K562 (cell line): ENCODE data around the gene SPRR2D. TPM values are rescaled to one million over a fixed set of nuclear protein-coding genes. Genes with fewer than 3 reads are reported as not detected.

Source experiments
- ETV1 ChIP-seq: fragments of 450-650 bp; conservative IDR thresholded peaks from 2 replicates; pipeline ENCODE4 v1.6.1; 2016; ENCODE audit warnings: missing genetic modification characterization, control low read depth, low read depth, missing compliant biosample characterization
- NFXL1 ChIP-seq: fragments of 450-650 bp; formaldehyde crosslinking; IDR thresholded peaks from 2 replicates; pipeline ENCODE4 v1.4.0; 2021; ENCODE audit warnings: mild to moderate bottlenecking
- NRF1 ChIP-seq, 2 experiments: fragments of 450-650 bp; IDR thresholded peaks in 1 of 2; conservative IDR thresholded peaks in 1 of 2; 2 replicates each; pipeline ENCODE4 v1.6.1; 2014; ENCODE audit warnings: mild to moderate bottlenecking in 2 of 2
- ZNF584 ChIP-seq: fragments of 200-800 bp; sonication (Bioruptor generic); IDR thresholded peaks from 2 replicates; pipeline ENCODE4 v1.6.1; 2016; ENCODE audit warnings: low read depth, mild to moderate bottlenecking, missing genetic modification characterization, missing compliant biosample characterization
- polyA plus RNA-seq, 8 experiments: library from polyadenylated mRNA; depleted of rRNA in 4 of 8; stranded (reverse) in 5 of 8; unstranded in 3 of 8; fragments of >200 nt; fragmentation: Nextera tagmentation in 2 of 8; fragmentation: Illumina TruSeq in 1 of 8; extraction: Ambion mirVana in 2 of 8; extraction: Trizol in 1 of 8; gene quantifications; 2 replicates each; pipeline versions ENCODE4 v1.2.1 to v1.2.3, GENCODE V29; 2011 to 2014; ENCODE audit warnings: inconsistent platforms in 1 of 8, missing spikeins in 1 of 8
- total RNA-seq, 7 experiments: library from RNA; depleted of rRNA in 6 of 7; stranded (reverse); fragments of >200 nt in 6 of 7; fragmentation: Illumina TruSeq in 2 of 7; extraction: Trizol in 2 of 7; gene quantifications; 2 replicates each; pipeline versions ENCODE4 v1.2.1 to v1.2.3, GENCODE V29; 2011 to 2021; ENCODE audit warnings: low replicate concordance in 1 of 7
- TF ChIP-seq, protein P1 (sequence below): fragments of 450-650 bp; formaldehyde crosslinking; IDR thresholded peaks from 2 replicates; pipeline ENCODE4 v1.4.0; 2022; ENCODE audit warnings: mild to moderate bottlenecking, moderate library complexity
- TF ChIP-seq, protein P2 (sequence below), 2 experiments: fragments of 450-650 bp in 1 of 2; sonication (generic) in 1 of 2; formaldehyde crosslinking in 1 of 2; IDR thresholded peaks in 1 of 2; conservative IDR thresholded peaks in 1 of 2; 2 replicates each; pipeline versions ENCODE4 v1.6.1 to v1.8.1; 2016 to 2023; ENCODE audit warnings: mild to moderate bottlenecking in 2 of 2, moderate library complexity in 2 of 2, inconsistent platforms in 1 of 2, missing genetic modification reagents in 1 of 2
- TF ChIP-seq, protein P3 (sequence below): fragments of 250-450 bp; sonication (Bioruptor Pico); IDR thresholded peaks from 2 replicates; pipeline ENCODE4 v1.4.0; 2020; ENCODE audit warnings: mild to moderate bottlenecking

Gene SPRR2D
- total and polyA plus RNA-seq, 9 of the 15 experiments (the other 6 are each of a cell fraction or from before 2014, with no cell fraction given) = 0.91 to 5.1 (median 3.2) TPM; not detected in 1

DNA sequence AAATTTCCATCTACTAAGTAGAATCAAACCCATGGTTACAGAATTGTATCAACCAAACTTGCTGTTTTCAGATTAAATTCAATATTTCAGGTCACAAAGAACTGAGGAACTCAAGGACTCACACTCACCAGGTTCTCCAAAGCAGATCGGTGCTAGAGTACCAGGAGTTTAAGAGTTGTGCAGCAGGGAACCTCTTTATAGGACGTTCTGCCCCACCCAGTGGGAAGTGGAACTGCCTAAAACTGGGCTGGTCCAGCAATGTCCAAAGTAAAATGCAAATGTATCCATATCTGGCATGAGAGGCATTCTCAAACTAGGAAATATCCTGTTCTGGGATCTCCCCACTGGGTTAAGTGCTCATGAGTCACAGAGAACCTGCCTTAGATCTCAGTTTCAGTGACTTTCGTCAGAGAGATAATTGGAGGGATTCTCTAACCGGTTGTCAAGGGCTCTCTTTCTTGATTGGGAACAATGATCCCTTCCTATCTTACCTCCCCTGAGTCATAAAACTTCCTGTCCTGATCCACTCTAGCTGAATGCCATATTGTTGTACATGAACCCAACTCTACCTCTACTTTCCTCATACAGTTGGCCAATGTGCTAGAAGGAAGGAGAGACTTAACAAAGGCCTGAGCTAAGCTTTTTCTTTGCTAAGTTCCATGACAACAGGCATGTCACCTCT, at the start of gene SPRR2D (continued):
- TF ChIP-seq, protein P1, sequence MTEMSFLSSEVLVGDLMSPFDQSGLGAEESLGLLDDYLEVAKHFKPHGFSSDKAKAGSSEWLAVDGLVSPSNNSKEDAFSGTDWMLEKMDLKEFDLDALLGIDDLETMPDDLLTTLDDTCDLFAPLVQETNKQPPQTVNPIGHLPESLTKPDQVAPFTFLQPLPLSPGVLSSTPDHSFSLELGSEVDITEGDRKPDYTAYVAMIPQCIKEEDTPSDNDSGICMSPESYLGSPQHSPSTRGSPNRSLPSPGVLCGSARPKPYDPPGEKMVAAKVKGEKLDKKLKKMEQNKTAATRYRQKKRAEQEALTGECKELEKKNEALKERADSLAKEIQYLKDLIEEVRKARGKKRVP = peak; percentile 83; the same call in 1 of the 2 replicates
- TF ChIP-seq NFXL1 (CRISPR knock-in tag) (no peak), ZNF584 (CRISPR knock-in tag) (peak; percentile 82; the same call in 1 of the 2 replicates), ETV1 (tag) (0 out of 2 replicates have a peak, but pooled peaks have one; percentile 6), NRF1 (conservative IDR thresholded peaks at IDR 0.05 in 1 of 2, IDR thresholded peaks at IDR 0.05 in 1 of 2) (peak in 1 of 2 experiments; percentile 25; a peak in 1 of 4 replicates)
- TF ChIP-seq, protein P2, sequence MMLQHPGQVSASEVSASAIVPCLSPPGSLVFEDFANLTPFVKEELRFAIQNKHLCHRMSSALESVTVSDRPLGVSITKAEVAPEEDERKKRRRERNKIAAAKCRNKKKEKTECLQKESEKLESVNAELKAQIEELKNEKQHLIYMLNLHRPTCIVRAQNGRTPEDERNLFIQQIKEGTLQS (IDR thresholded peaks at IDR 0.05) = peak; percentile 85
- TF ChIP-seq, protein P2 (CRISPR knock-in tag; conservative IDR thresholded peaks at IDR 0.05) = no peak
- TF ChIP-seq, protein P3, sequence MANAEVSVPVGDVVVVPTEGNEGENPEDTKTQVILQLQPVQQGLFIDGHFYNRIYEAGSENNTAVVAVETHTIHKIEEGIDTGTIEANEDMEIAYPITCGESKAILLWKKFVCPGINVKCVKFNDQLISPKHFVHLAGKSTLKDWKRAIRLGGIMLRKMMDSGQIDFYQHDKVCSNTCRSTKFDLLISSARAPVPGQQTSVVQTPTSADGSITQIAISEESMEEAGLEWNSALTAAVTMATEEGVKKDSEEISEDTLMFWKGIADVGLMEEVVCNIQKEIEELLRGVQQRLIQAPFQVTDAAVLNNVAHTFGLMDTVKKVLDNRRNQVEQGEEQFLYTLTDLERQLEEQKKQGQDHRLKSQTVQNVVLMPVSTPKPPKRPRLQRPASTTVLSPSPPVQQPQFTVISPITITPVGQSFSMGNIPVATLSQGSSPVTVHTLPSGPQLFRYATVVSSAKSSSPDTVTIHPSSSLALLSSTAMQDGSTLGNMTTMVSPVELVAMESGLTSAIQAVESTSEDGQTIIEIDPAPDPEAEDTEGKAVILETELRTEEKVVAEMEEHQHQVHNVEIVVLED (CRISPR knock-in tag) = no peak
